ENCODE data around the gene ERG.

DNA sequence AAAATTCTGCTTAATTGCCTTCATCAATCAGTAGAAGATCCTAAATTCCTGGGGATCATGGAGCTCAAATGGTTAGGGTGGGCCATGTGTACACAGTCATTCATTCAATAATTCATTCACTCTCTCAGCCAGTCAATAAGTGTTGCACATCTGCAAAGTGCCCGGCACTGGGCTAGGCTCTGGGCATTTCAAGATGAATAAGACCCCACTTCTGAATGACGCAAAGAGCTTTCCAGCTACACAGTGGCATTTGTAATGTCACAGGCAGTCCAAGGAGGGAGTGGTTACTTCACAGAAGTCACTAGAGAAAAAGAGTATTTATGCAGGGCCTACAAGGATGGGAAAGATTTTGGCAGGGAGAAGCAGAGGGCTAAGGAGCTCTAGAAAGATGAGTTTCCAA is 148.3 kb downstream of the ERG start:
- no peak for TF ChIP-seq EP300 (conservative IDR thresholded peaks at IDR 0.05; ENCODE audit: poor library complexity, severe bottlenecking)
- no peak for TF ChIP-seq POLR2AphosphoS5 (IDR thresholded peaks at IDR 0.05)
- TF ChIP-seq, protein P1, sequence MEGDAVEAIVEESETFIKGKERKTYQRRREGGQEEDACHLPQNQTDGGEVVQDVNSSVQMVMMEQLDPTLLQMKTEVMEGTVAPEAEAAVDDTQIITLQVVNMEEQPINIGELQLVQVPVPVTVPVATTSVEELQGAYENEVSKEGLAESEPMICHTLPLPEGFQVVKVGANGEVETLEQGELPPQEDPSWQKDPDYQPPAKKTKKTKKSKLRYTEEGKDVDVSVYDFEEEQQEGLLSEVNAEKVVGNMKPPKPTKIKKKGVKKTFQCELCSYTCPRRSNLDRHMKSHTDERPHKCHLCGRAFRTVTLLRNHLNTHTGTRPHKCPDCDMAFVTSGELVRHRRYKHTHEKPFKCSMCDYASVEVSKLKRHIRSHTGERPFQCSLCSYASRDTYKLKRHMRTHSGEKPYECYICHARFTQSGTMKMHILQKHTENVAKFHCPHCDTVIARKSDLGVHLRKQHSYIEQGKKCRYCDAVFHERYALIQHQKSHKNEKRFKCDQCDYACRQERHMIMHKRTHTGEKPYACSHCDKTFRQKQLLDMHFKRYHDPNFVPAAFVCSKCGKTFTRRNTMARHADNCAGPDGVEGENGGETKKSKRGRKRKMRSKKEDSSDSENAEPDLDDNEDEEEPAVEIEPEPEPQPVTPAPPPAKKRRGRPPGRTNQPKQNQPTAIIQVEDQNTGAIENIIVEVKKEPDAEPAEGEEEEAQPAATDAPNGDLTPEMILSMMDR (IDR thresholded peaks at IDR 0.05; ENCODE audit: poor library complexity, severe bottlenecking): no peak
- TF ChIP-seq, protein P2, sequence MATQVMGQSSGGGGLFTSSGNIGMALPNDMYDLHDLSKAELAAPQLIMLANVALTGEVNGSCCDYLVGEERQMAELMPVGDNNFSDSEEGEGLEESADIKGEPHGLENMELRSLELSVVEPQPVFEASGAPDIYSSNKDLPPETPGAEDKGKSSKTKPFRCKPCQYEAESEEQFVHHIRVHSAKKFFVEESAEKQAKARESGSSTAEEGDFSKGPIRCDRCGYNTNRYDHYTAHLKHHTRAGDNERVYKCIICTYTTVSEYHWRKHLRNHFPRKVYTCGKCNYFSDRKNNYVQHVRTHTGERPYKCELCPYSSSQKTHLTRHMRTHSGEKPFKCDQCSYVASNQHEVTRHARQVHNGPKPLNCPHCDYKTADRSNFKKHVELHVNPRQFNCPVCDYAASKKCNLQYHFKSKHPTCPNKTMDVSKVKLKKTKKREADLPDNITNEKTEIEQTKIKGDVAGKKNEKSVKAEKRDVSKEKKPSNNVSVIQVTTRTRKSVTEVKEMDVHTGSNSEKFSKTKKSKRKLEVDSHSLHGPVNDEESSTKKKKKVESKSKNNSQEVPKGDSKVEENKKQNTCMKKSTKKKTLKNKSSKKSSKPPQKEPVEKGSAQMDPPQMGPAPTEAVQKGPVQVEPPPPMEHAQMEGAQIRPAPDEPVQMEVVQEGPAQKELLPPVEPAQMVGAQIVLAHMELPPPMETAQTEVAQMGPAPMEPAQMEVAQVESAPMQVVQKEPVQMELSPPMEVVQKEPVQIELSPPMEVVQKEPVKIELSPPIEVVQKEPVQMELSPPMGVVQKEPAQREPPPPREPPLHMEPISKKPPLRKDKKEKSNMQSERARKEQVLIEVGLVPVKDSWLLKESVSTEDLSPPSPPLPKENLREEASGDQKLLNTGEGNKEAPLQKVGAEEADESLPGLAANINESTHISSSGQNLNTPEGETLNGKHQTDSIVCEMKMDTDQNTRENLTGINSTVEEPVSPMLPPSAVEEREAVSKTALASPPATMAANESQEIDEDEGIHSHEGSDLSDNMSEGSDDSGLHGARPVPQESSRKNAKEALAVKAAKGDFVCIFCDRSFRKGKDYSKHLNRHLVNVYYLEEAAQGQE (IDR thresholded peaks at IDR 0.05; ENCODE audit: borderline replicate concordance): no peak
- TF ChIP-seq EZH2 (IDR thresholded peaks at IDR 0.05; ENCODE audit: borderline replicate concordance, insufficient read depth, low read length, poor library complexity, severe bottlenecking): no peak
- TF ChIP-seq TAF1 (IDR thresholded peaks at IDR 0.05; ENCODE audit: low read depth): no peak
- TF ChIP-seq RAD21 (conservative IDR thresholded peaks at IDR 0.05): no peak
- no peak for TF ChIP-seq SMC3 (conservative IDR thresholded peaks at IDR 0.05; ENCODE audit: poor library complexity)
